Measurements from ENCODE around the gene CUX1.

- TF ChIP-seq CTCF (conservative IDR thresholded peaks at IDR 0.05 in 1 of 2, IDR thresholded peaks at IDR 0.05 in 1 of 2; ENCODE audit: low read depth in 1 of 2, low read length in 2 of 2) (no peak), EZH2 (IDR thresholded peaks at IDR 0.05; ENCODE audit: low read length, missing control alignments) (no peak)
Observed at GRCh38 chr7:101770466-101770865, 47.0 kb upstream of the CUX1 start.

All from fibroblast of lung (primary cell).